ENCODE measurements around the gene ADAMTS18.

Gene ADAMTS18

DNA sequence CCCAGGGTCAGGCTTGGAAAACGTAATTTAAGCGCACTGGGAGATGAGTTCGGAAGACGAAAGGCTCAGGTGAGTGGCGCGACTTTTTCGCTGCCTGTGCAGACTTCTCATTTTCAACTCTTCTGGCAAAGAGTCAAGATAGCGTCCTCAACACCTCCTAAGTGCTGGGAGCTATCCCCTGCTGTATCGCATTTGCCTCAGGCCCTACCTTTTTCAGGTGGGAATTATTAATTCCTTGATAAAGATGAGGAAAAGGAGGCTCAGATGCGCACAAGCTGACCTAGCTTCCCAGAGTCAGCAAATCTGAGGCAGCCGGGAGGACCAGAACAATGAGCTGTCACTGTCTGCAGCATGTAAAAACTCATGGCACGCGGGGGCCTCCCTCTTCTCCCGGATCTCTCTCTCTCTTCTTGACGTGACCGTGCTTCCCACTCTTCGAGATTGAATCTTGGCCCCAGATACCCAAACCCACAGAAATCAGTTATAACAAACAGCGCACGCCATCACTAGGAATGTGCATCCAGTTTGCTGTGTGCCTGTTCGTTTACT is 512 bp upstream of the ADAMTS18 start:
- no peak for FAIRE-seq

DNA sequence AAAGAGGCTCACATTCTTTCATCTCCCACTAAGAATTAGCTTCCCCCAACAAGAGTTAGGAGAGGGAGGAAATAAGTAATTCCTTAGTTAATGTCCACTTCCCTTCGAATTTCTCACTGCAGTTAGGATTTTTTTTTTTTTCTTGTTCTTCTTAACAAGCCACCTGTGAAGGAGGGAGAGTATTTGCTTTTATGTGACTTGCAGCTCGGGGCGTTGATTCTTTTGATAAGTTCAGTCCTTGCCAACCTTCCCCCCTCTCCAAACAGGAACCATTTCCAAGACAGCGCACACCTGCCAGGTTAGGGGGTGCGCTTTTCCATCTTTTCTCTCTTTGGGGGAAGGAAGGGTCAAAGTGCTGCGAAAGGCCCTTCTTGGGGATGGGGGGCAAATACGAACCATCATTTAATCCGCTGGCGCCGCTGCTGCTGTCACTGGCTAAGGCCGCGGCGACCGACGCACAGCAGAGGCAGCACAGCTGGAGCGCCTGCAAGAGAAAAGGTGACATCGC is 758 bp downstream of the ADAMTS18 start:
- FAIRE-seq, result no peak

DNA sequence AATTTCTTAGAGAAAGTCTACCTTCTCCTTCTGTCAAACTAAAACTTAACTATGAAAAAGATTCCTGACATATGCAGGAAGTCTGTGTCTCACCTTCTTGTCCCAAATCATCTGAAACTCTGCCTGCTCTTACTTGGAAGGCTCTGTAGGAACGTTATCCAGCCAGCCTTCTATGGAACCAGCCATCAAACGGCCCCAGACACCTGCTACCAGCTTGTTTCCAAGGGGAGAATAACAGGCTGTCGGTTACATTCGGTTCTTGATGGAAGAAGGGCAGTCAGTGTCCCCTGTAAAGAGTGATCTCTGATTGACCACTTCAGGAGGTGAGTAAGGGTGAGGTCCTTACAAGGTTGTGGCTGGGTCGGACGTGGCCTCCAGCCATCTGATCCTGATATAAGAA is 1.7 kb downstream of the ADAMTS18 start:
- FAIRE-seq, result no peak

DNA sequence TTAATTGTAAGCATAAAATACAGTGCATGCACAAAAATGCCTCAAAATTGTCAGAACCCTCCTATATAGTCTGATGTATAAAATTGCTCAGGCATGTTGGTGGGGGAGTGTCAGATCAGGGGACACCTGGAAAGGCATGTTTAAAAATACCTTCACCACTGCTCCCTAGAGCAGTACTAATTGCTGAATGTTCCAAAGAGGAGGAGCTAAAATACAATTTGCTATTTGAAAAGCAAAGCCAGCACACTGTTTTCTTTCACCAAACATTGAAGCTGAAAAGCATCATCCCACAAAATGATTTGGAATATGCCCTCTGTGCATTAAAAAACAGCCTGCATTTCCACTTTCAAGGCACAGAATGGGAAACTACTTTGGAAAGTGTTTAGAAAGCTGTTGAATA is 2.6 kb downstream of the ADAMTS18 start:
- no peak for FAIRE-seq

DNA sequence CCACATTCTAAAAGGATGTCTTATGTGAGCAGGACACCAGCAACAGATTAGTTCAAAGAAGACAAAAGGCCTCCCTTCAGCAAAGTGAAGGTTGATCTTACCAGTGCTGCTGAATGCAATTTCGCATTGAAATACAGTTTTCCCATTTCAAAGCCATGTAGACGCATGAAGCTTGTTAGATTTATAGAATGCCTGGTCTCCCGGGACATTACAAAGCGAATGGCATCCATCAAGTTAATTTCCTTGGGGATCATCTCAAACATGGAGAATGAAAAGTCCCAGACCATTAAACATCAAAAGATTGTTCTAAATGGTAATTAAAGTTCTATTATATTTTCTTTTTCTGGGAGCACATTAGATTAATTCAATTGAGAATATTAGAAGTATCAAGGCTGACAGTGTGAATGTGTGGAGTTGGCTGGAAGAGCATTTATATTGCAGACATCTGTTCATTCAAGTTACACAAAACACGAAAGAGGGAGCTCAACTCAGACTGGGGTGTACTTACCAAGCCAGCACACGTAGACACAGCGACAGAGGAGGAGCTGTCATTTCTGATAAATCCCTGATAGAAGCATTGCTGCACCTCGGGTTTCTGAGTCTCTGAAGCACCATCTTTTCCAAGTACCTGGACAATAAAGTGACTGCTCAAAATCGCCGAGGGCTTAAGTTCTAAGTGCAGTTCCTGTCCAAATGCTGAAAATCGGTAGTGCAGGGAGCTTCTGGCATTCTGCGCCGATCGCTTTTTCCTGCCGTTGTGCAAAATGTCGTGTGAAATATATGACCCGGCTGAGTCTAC is 3.8 kb downstream of the ADAMTS18 start:
- FAIRE-seq, result no peak

- FAIRE-seq, result no peak
Observed at GRCh38 chr16:77430360-77430759, 4.5 kb downstream of the ADAMTS18 start.

GRCh38 chr16:77424871-77425604 is 9.8 kb downstream of the ADAMTS18 start:
- FAIRE-seq, result no peak

DNA sequence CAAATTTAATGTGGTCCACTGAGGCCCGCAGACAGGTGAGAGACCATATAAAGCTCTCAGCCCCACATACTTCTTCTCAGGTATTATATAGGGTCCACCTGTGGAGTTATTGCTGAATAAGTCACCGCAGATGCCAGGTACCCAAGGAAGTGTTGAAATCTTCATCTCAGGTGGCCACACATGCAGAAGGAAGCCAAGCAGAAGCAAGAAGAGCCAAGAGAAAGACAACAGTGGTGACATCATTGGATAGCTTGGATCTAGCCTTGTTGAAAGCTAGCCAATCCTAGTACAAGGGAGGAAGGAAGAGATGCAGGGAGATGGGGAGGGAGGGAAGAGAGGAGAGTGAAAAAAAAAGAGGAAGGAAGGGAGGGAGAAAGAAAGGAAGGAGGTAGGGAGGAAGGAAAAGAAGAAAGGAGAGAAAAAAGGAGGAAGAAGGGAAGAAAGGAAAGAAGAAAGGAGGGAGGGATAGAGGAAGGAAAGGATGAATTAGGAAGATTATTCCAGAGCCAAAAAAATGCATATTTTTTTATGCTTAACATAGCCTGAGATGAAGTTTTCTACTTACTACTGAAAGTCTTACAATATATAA is 12.5 kb downstream of the ADAMTS18 start:
- no peak for FAIRE-seq

DNA sequence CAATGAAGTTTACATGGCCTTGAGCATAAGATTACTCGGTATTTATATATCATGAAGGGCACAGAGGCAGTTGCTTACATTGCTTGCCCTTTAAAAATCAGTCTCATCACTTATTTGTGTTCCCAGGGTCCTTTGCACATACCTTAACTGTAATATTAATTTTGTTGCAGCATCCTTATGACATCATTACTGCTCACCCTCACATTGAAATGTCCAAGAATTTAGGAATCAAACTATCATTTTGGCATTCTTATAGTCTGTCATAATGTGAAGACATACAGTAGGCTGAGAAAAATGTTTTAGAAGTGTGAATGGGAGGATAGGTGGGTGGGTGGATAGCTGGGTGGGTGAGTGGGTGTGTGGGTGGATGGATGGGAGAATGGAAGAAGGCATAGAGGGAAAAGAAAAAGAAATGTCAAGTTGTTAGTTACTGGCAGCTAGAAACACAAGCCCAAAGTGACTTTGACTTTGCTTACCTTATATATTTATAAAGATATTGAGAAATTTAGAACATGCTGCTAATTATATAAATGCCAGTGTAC is 17.8 kb downstream of the ADAMTS18 start:
- FAIRE-seq, result no peak

GRCh38 chr16:77414752-77415231 is 20.0 kb downstream of the ADAMTS18 start:
- no peak for FAIRE-seq

- FAIRE-seq, result no peak
Observed at GRCh38 chr16:77410449-77410848, 24.4 kb downstream of the ADAMTS18 start.

GRCh38 chr16:77409311-77409710 is 25.5 kb downstream of the ADAMTS18 start:
- FAIRE-seq, result no peak

DNA sequence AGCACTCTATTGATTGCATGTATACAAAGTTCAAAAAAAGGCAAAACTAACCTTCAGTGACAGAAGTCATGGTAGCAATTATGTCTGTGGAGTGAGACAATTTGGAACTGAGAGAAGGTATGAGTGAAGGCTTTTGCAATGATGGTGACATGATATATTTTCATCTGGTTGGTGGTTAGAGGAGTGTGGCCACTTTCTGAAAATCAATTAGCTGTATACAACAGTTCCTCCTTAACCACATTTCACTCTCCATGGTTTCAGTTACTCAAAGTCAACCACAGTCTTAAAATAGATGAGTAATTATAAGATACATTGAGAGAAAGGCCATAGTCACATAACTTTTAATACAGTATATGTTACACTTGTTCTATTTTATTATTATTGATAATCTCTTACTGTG is 26.2 kb downstream of the ADAMTS18 start:
- FAIRE-seq, result no peak

GRCh38 chr16:77406680-77407079 is 28.2 kb downstream of the ADAMTS18 start:
- FAIRE-seq, result no peak

GRCh38 chr16:77404775-77405174 is 30.1 kb downstream of the ADAMTS18 start:
- no peak for FAIRE-seq

DNA sequence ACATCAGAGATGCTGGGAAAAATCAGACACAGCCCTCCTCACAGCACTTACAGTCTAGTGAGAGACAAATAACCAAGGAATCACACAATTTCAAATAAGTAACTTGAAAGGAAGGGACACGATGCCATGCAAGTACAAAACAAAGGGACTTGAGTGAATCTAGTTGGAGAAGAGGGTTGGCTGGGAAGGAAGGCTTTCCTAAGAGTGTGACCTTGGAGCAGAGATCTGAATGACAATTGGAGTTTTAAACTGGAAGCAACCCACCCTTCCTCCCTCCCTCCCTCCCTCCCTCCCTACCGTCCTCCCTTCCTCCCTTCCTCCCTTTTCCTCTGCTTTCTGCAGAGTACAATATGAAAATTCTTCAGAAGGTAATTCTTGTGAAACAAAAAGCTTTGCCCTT is 31.1 kb downstream of the ADAMTS18 start:
- FAIRE-seq, result no peak

DNA sequence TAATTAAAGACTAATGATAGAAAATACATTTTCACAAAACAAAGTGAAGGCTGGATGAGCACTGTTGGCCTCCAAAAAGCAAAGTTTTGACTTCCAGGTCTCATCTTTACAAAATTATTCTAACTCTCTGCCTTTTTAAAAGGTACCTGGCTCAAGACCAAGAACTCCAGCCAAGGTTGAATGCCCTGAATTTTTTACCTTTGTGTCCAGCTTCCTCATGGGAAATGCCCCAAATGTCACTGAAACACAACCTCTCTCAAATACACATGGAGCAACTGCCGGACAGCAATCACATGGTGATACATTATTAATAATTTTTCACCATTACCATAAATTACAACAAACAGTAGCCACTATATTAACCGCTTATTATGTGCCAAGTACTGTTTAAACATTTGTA is 32.2 kb downstream of the ADAMTS18 start:
- no peak for FAIRE-seq

DNA sequence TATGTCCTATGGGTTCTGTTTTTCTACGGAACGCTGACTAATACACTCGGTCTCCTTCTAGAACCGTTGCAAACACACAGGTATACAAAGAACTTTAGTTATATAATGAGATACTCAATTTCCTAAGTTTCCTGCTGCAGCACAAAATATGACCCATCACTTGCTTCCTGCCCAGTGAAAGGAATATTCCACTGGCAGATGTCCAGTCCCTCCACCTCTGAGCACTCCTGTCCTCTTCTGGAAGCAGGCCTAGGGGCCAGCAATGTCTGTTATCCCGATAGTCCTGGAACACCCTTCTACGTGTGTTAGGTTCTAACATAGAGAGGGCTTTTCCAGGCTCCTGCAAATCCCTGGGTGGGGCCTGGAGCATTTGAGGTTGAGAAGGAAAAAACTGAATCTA is 32.7 kb downstream of the ADAMTS18 start:
- no peak for FAIRE-seq

DNA sequence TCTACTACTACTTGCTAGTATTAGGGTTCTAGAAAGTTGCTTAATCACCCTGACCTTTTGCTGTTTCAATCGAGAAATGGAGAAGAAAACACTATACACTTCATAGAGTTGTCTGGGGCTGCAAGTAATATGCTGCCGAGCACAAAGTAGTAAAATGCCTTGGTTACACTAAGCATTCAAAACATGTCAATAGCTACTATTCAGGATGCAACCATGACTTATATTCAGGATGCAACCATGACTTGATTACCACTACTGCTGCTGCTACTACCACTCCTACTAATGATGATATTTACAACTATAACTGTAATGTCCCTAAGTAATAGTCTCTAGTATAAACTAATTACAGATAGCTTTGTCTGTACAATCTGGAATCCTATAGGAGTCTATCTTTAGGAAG is 35.3 kb downstream of the ADAMTS18 start:
- no peak for FAIRE-seq

DNA sequence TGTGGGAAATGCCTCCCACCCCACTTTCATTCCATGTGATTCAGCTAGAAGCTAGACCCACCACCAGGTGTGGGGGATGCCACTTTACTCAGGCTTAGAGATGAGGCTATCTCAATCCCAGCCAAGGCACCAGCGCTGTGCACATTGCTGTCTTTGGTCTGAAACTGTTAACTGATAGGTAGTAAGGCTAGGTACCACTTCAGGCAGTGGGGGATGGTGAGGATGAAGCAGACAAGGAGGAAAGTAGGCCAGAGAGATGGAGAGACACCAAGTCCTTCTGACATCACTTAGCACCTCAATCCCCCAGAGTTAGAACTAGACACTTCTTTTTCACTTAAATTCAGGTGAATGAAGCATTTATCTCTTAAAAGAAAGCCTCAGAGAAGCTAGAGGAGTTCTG is 35.8 kb downstream of the ADAMTS18 start:
- no peak for FAIRE-seq

- no peak for FAIRE-seq
Observed at GRCh38 chr16:77398495-77398894, 36.3 kb downstream of the ADAMTS18 start.

- no peak for FAIRE-seq
Observed at GRCh38 chr16:77396461-77396860, 38.4 kb downstream of the ADAMTS18 start.

DNA sequence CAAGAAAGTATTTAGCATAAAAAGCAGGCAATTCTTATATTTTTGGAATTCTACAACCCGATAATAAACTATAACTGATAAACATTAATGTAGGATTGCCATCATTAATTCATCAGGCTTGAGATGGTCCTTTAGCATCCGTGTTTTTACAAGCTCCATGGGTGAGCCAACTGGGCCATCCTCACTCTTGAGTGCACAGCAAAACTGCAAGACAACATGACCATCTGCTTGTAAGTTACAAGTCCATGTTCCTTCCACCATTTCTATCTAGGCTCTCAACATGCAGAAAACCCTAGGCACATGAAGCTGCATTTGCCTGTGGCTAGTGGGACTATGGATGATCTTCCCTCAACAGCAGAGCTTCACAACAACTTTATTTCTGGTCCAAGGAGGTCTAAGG is 40.1 kb downstream of the ADAMTS18 start:
- no peak for FAIRE-seq

Measured in TTC549 (cell line).